Coronary artery (tissue), 2 donors: ENCODE results near the gene HAUS8.

Experiments
- DNase-seq: peaks from one replicate; pipeline ENCODE4 v3.0.0-alpha.2; 2017; ENCODE audit warnings: low spot score
- H3K27ac ChIP-seq, 2 donors: fragments of 200-600 bp; sonication (generic); one replicate each; pipeline ENCODE4 v1.5.1; 2016 to 2019
- H3K4me3 ChIP-seq: fragments of 200-600 bp; sonication (generic); 2 replicates; pipeline ENCODE4 v1.5.1; 2016; ENCODE audit warnings: mild to moderate bottlenecking, moderate library complexity
- TF ChIP-seq, protein P1 (sequence below): fragments of 200-600 bp; sonication (generic); IDR thresholded peaks from one replicate; pipeline ENCODE4 v1.5.1; 2019; ENCODE audit warnings: antibody characterized with exemption

HAUS8 gene

DNA sequence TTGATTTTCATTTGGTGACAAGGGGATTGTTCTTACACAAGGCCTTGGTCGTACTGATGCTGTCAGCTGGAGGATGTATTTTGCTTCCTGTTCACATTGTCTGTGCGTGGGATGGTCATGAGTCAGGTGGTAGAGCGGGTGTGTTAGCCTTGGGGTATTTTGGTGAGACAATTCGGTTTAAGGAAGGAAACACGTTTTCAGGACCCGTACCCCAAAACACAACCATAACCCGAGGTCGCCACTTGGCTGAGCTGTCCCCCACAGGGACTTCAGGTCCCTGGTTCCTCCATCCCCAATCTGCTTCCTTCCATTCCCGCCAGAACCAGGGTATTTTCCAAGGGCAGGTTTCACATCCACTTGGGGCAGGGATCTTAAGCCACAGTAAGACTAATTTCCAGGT lies 15.3 kb upstream of the HAUS8 start:
- Histone ChIP-seq H3K27ac (peak overlapping the region; percentile 75 to 80), H3K4me3 (peak overlapping the region; percentile 2)
- TF ChIP-seq, protein P1, sequence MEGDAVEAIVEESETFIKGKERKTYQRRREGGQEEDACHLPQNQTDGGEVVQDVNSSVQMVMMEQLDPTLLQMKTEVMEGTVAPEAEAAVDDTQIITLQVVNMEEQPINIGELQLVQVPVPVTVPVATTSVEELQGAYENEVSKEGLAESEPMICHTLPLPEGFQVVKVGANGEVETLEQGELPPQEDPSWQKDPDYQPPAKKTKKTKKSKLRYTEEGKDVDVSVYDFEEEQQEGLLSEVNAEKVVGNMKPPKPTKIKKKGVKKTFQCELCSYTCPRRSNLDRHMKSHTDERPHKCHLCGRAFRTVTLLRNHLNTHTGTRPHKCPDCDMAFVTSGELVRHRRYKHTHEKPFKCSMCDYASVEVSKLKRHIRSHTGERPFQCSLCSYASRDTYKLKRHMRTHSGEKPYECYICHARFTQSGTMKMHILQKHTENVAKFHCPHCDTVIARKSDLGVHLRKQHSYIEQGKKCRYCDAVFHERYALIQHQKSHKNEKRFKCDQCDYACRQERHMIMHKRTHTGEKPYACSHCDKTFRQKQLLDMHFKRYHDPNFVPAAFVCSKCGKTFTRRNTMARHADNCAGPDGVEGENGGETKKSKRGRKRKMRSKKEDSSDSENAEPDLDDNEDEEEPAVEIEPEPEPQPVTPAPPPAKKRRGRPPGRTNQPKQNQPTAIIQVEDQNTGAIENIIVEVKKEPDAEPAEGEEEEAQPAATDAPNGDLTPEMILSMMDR, result no peak
- no peak for DNase-seq

DNA sequence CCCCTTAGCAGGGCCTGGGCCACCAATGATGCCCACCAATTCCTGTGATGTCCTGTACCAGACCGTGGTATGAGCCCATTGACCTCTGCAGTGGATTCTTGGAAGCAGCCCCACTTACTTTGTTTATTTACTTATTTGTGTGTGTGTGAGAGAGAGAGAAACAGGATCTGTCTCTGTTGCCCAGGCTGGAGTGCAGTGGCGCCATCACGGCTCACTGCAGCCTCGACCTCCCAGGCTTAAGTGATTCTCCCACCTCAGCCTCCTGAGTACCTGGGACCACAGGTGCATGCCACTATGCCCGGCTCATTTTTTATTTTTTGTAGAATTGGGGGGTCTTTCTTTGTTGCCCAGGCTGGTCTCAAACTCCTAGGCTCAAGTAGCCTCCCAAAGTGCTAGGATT lies 13.3 kb upstream of the HAUS8 start:
- H3K4me3 ChIP-seq, result no peak overlapping the region
- H3K27ac ChIP-seq, result peak overlapping the region; percentile 75 to 80
- TF ChIP-seq, protein P1, result no peak
- DNase-seq, result no peak

DNA sequence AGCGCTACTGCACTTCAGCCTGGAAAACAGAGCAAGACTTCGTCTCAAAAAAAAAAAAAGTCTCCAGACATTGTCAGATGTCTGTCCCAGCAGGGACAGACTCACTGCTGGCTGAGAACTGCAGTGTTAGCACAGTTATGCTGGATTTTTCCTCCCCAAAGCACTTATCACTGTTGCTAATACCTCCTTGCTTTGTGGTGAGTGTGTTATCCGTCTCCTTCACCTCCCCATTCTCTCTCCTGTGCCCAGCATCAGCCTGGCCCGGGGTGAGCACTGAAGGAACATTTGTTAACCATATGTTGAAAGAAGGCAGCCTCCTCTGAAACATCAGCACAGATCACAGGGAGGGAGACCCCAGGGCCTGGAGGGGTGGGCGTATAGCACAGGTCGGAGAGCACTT lies 11.6 kb upstream of the HAUS8 start:
- TF ChIP-seq, protein P1, result no peak
- H3K27ac ChIP-seq, result peak overlapping the region in 1 of 2 donors; percentile 27

DNA sequence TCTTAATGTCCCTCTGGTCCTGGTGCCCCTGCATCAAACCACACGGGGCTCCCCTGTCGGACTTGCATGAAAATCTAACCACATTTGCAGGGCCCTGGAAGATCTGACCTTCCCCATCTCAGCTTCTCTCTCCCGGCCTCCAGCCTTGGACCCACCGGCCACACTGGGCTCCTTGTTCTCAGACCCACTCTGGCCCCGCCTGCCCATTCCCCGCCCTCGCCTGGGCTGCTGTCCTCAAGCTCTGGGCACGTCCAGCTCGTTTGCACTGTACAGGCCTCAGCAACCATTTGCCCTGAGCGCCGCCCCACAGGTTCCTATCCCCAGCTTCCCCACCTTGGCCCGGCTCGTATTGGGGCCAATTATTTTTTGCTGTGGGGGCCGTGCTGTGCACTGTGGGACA lies 10.9 kb upstream of the HAUS8 start:
- no peak for DNase-seq
- TF ChIP-seq, protein P1, result no peak
- Histone ChIP-seq H3K27ac (peak overlapping the region in 1 of 2 donors; percentile 28), H3K4me3 (no peak overlapping the region)

More for the DNA sequence above, 11.6 kb upstream of the HAUS8 start:
- no peak overlapping the region for H3K4me3 ChIP-seq
- DNase-seq, result no peak

DNA sequence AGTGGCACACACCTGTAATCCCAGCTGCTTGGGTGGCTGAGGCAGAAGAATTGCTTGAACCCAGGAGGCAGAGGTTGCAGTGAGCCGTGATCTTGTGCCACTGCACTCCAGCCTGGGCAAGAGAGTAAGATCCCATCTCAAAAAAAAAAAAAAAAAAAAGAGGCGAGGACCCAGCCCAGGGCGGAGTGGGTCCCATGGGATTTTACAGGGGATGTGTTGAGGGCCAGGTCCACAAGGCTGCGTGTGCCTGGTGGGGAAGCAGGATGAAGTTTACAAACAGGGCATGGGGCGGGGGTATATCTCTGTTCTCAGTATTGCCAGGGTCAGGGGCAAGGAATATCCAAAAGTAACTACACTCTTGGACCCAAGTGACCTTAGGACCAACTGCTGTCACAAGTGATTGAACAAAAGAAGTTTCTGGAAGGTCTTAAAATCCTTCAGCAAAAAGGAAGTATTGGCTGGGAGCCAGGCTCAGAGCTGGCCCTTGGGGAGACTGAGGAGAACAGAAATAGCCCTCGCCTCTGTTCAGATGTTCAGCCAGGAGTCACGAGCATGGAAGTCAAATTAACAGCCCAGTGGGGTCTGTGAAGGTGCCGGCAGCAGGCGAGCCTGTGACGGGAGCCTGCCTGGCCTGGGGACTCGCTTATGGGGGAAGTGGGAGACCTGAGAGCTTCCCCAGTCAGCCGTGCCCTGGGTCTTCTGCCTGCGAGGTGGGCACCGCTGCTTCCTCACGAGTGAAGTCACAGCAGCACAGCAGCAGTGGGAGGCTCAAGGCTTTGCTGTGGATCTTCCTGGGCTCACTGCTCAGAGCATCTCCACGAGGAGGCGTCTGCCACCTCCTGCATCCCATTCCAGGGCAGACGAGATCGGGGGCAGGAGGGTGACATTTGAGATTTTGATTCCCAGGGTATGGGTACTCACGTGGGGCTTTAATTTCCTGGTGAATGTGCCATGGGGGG lies 6.7 kb upstream of the HAUS8 start:
- H3K4me3 ChIP-seq, result peak overlapping the region; percentile 52
- H3K27ac ChIP-seq, result peak overlapping the region; percentile 97 to 98
- DNase-seq, result no peak
- TF ChIP-seq, protein P1, result no peak

DNA sequence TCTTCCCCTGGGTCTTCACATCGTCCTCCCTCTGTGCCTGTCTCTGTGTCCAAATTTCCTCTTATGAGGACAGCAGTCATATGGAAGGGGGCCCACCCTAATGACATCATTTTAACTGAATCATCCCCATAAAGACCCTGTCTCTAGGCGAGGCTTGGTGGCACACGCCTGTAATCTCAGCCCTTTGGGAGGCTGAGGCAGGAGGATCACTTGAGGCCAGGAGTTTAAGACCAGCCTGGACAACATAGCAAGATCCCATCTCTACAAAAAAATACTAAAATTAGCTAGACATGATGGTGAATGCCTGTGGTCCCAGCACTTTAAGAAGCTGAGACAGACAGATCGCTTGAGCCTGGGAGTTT lies 5.2 kb upstream of the HAUS8 start:
- TF ChIP-seq, protein P1, result peak; percentile 10
- Histone ChIP-seq H3K4me3 (peak overlapping the region; percentile 72), H3K27ac (peak overlapping the region; percentile 97 to 98)
- DNase-seq, result no peak
